A673 (cell line): ENCODE data around the gene NUDT5. TPM values are rescaled to one million over a fixed set of nuclear protein-coding genes. Genes with fewer than 3 reads are reported as not detected.

Experiments
- Bru-seq: library from RNA; stranded (reverse); fragments of 400-500 nt; gene quantifications from one replicate; lab custom pipeline; 2021; lab: Mats Ljungman, UMichigan
- BruChase-seq, 2 experiments: library from RNA; stranded (reverse); fragments of 400-500 nt; gene quantifications; one replicate each; lab custom pipeline; 2021; lab: Mats Ljungman, UMichigan
- BruUV-seq: library from RNA; stranded (reverse); fragments of 400-500 nt; replicated peaks from 2 replicates; lab custom pipeline; 2021; lab: Mats Ljungman, UMichigan
- CTCF ChIA-PET: fragments of 300-600 bp; sonication (Branson Sonifier 250); formaldehyde crosslinking; loops from one replicate; lab custom pipeline; 2022; ENCODE audit warnings: antibody characterized with exemption; lab: Charles Lee
- POLR2A ChIA-PET: fragments of 300-600 bp; sonication (Branson Sonifier 250); formaldehyde crosslinking; loops from one replicate; lab custom pipeline; 2022; ENCODE audit warnings: antibody characterized with exemption; ENCODE audit not compliant: low non-redundant PET; lab: Charles Lee
- DNase-seq: peaks from one replicate; pipeline ENCODE4 v3.0.0-alpha.2; 2015; ENCODE audit warnings: low spot score
- H3K27ac ChIP-seq: fragments of 200-600 bp; sonication (generic); 2 replicates; pipeline ENCODE4 v1.5.1; 2016; ENCODE audit warnings: mixed run types, low read depth, mild to moderate bottlenecking, mixed read lengths, antibody characterized with exemption, low read length; ENCODE audit not compliant: poor library complexity, severe bottlenecking
- H3K27me3 ChIP-seq: fragments of 200-600 bp; sonication (generic); replicated peaks from 2 replicates; pipeline ENCODE4 v1.6.1; 2017; ENCODE audit warnings: mixed run types, low read depth, mild to moderate bottlenecking, mixed read lengths, antibody characterized with exemption, low read length; ENCODE audit not compliant: insufficient read depth, poor library complexity
- H3K36me3 ChIP-seq: fragments of 200-600 bp; sonication (generic); 2 replicates; pipeline ENCODE4 v1.6.1; 2016; ENCODE audit warnings: mixed run types, mild to moderate bottlenecking, mixed read lengths, antibody characterized with exemption, low read length; ENCODE audit not compliant: insufficient read depth, poor library complexity, severe bottlenecking
- H3K4me1 ChIP-seq: fragments of 200-600 bp; sonication (generic); 2 replicates; pipeline ENCODE4 v1.6.1; 2017; ENCODE audit warnings: mixed run types, mild to moderate bottlenecking, mixed read lengths, antibody characterized with exemption, low read length; ENCODE audit not compliant: insufficient read depth, poor library complexity, severe bottlenecking
- H3K4me3 ChIP-seq: fragments of 200-600 bp; sonication (generic); 2 replicates; pipeline ENCODE4 v1.5.1; 2016; ENCODE audit warnings: low read depth, mixed run types, mild to moderate bottlenecking, mixed read lengths, low read length; ENCODE audit not compliant: poor library complexity, severe bottlenecking
- H3K9me3 ChIP-seq: fragments of 200-600 bp; sonication (generic); 2 replicates; pipeline ENCODE4 v1.6.1; 2016; ENCODE audit warnings: mixed run types, low read depth, mild to moderate bottlenecking, mixed read lengths, antibody characterized with exemption, low read length; ENCODE audit not compliant: poor library complexity, severe bottlenecking
- CTCF ChIP-seq: fragments of 300-800, 200-600 bp; sonication (generic); conservative IDR thresholded peaks from 2 replicates; pipeline ENCODE4 v1.5.1; 2017; ENCODE audit warnings: low read depth, mild to moderate bottlenecking, antibody characterized with exemption, low read length, moderate library complexity, mixed read lengths
- EZH2 ChIP-seq: fragments of 200-600 bp; sonication (generic); IDR thresholded peaks from 2 replicates; pipeline ENCODE4 v1.6.1; 2017; ENCODE audit warnings: borderline replicate concordance, low read depth, mild to moderate bottlenecking, mixed read lengths, antibody characterized with exemption, low read length; ENCODE audit not compliant: poor library complexity, severe bottlenecking
- intact Hi-C: fragments of 100-400 bp; cut with micrococcal nuclease; formaldehyde crosslinking; loops from one replicate; pipeline ENCODE4 v1.10.0; 2022; ENCODE audit not compliant: unreplicated experiment
- long read RNA-seq: library from polyadenylated mRNA; stranded (forward); transcript quantifications from one replicate; pipeline ENCODE4 v2.0.0, GENCODE V29; 2022
- total RNA-seq: library from RNA; stranded (reverse); gene quantifications from 2 replicates; pipeline ENCODE4 v1.2.3, GENCODE V29; 2021

NUDT5 gene
- total RNA-seq = 133 and 137 TPM in 2 replicates
- percentile 84 among the genes with signal in this experiment for Bru-seq, nascent RNA
- percentile 84 among the genes with signal in this experiment for BruChase-seq, experiment 1, labeled RNA remaining after a 2-hour chase
- percentile 80 among the genes with signal in this experiment for BruChase-seq, experiment 2, labeled RNA remaining after a 6-hour chase
- long read RNA-seq, partial matches to known transcripts = 1 of 24 reads
- long read RNA-seq, other reads (novel, unspliced or antisense) = 21 of 24 reads

GRCh38 chr10:12195603-12196506 is at the start of gene NUDT5, which contains the start of gene CDC123:
Gene NUDT5 (minus strand): TSS chr10:12195891. CDS start chr10:12186291, 9,600 bp downstream.
Gene CDC123 (plus strand): TSS chr10:12196188. CDS start chr10:12196246, 58 bp downstream.
- POLR2A ChIA-PET = interaction anchor here (0.6 kb wide), 2 partner anchors 150 to 682 kb away, joined by 4 to 11 read pairs; no protein-coding TSS in a partner anchor

GRCh38 chr10:12243864-12244620 is 48.4 kb upstream of the NUDT5 start:
- Histone ChIP-seq H3K4me3 (no peak overlapping the region), H3K4me1 (peaks cover 21% of the 10 kb centered on the region), H3K27me3 (no peaks in the 10 kb centered on the region), H3K9me3 (no peaks in the 10 kb centered on the region), H3K27ac (peak overlapping the region; percentile 48), H3K36me3 (peaks cover 32% of the 10 kb centered on the region)
- DNase-seq = no peak
- no TSS peak for BruUV-seq
- ChIA-PET POLR2A (no interaction called here), CTCF (interaction anchor here (0.7 kb wide), 1 partner anchor 105 kb away, joined by 3 read pairs; no protein-coding TSS in a partner anchor)
- intact Hi-C loops = no loop called here
- TF ChIP-seq CTCF (no peak), EZH2 (no peak)

More at GRCh38 chr10:12195603-12196506, at the start of gene NUDT5, which contains the start of gene CDC123:
- Histone ChIP-seq H3K36me3 (peaks cover 23% of the 10 kb centered on the region), H3K4me3 (peak within 1 kb of the TSS; percentile 93), H3K4me1 (peaks cover 23% of the 10 kb centered on the region), H3K27me3 (no peaks in the 10 kb centered on the region), H3K9me3 (no peaks in the 10 kb centered on the region), H3K27ac (peak within 1 kb of the TSS; percentile 98)
- peak; percentile 94 for DNase-seq
- TF ChIP-seq CTCF (no peak), EZH2 (no peak)
- CTCF ChIA-PET = no interaction called here
- intact Hi-C loops = no loop called here
- BruUV-seq = no TSS peak
